GM18519 (cell line): Measurements from ENCODE around the gene HS3ST3B1.

Experiments
- ATAC-seq: cut with Tn5 transposase; IDR thresholded peaks from one replicate; pipeline ENCODE4 v1.9.1; 2021; ENCODE audit warnings: mild to moderate bottlenecking, moderate library complexity; ENCODE audit not compliant: unreplicated experiment, low FRiP score

Gene HS3ST3B1

DNA sequence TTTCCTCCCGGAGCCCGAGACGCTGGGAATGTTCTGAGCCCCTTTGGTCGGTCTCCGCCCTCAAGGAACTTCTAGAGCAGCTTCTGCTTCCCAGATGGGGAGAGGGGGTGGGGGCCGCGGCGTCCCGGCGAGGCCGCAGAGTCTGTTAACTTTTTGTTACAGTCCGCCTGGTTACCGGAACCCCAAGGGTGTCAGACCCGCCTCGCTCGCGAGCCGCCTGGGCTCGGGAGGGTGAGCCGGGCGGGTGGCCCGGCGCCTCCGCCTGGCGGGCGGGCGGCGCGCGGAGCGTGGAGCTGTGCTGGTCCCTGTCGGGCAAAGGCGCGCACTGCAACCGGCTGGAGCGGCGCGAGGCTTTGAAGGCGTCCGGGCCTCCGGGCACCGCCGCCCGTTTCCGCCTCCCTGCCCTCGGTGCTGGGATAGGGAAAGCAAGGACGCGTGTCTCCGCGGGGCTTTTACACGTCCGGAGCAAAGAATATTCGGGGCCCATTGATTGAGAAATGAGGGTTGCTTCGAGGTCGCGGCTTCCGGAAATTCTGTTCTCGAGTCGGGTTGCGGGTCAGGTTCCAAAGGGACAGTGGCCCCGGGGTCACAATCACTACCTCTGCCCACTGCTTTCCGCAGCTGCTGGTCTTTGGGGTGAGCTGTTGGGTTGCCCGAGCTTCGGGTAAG, 1.7 kb downstream of the HS3ST3B1 start:
- ATAC-seq = peak; percentile 31

DNA sequence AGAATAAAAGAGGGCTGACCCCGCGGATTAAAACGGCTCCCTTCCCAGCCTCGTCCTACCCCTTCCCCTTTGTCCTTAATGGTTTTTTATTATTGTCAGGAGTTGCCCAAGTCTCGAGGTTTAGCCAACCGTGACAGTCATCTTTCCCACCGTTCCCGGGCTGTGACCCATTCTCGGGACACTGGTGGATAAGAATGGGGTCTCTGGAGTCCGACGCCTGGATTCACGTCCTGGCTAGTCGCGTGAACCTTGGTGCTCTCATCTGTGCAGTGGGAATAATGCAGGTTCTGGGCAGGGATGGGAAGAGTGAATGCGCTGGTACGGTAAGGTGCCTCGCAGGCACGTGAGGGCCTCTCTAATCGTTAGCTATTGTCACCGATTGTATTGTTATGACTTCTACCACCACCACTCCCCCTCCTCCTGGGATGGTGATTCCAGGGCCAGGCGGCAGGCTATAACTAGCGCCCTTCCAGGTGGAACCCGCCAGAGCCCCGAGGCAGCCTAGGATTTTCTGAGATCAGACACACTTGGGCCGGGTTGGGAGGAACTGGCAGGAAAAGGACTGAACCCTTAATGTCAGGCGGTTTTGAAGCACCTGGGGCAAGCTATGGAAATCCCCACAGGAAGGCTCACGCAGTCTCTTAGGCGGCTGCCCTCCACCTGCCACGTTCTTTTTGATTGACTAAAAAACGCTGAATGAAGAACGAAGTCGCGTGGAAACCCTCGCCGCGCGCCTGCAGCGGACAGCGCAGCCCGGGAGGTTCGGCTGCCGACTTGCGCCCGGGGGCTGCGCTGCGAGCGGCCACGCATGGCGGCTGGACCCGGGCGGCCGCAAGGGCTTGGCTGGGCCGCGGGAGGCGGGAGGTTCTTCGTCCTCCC, 2.7 kb downstream of the HS3ST3B1 start:
- ATAC-seq = no peak

DNA sequence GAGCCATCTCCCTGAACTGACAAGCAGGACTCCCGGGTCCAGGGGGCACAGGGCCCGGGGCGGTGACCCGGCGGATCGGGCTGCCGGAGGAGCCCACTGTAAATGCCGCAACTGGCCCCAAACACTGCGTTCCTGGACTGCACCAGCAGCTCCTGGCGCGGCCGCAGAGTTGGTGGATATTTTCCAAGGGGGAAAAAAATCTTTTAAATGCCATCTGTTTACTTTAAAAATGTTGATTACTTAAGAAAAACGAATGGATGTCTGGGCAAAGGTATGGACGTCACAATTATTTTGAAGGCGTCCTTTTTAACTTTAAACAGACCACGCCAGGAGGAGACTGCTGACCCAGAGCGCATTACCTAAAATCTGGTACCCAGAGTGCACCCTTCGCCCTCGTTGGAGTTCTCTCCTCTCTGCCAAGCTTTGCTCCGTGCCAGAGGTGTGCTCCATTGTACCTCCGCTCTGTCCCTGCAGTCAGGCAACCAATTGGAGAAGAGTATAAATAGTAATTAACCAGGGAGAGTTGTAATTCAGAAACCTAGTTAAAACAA, 3.4 kb downstream of the HS3ST3B1 start:
- no peak for ATAC-seq

DNA sequence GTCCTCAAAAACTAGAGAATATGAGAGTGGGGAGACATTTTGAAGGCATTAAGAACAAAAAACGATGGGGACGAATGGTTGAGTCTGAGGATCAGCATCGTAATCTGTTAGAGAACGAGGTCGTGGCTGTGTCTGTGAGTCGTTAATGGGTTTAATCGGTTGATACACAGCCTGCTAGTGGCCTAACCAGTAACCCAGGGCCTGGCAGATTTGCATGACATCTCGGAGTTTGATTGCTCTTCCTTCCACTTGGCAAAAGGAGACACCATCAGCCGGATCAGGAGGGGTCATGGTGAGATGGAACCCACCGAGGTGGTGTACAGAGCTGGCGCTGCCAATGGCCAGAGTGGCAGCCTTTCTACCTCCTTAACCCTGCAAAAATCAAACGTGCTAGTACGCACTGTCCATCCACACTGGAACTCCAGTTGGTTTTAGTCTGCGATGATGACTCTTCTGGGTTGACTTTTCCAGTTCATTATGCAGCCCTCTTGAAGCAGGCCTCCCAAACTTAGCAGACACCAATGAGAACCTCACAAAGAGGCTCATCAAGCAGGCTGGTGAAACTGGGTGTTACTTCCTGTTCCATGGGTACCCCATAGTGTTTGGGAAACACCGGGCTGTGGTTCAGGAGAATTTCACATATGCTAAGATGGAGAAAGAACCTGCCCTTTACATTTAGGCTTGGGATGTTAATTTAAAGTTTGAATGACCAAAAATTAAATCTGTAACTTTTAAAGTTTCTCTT, 4.1 kb downstream of the HS3ST3B1 start:
- no peak for ATAC-seq

DNA sequence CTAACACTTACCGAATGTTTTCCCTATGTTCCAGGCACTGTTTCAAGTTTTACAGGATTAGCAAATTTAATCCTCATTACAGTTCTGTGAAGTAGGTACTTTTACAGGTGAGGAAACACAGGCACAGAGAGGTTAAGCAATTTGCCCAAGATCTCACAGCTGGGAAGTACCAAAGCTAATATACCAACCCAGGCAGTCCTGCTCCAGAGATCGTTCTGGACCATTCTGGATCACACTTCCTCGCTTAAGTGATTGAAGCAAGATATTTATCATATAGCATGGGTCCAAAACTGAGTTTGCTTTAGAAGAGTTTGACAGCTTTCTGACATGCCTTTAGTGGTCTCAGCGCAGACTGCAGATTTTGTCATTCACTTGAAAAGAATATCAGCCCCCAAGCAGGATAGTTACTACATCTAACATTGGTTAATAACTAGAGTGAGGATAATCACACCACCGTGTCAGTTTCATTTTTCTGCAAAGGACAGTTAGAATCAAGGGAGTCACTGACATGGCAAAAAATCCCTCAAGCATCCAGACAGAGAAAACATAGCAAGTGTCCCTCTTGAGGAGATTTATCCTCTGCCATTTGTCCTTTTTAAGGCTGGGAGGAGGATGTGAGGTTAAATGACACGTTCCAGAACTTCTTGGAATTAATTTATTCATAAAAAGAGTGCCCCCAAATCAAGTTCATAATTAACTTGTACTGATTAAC, 5.1 kb downstream of the HS3ST3B1 start:
- ATAC-seq = no peak

DNA sequence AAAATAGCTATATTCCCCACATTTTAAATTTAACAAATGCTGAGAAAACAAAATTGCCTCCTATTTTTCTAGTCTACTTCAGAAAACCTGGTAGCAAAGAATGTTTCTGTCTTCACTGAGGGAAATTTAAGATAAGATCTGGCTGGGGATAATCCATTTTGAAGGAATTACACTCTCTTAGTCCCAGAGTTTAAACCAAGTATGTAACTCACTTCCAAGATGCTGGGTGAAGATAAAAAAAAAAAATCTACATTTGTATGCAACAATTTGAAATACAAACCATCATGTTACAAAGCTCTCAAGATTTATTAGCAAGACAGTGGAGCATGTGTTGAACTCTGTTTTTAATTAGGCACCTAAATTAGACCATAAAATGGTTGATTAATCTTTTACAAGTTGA, 5.7 kb downstream of the HS3ST3B1 start:
- ATAC-seq = no peak

DNA sequence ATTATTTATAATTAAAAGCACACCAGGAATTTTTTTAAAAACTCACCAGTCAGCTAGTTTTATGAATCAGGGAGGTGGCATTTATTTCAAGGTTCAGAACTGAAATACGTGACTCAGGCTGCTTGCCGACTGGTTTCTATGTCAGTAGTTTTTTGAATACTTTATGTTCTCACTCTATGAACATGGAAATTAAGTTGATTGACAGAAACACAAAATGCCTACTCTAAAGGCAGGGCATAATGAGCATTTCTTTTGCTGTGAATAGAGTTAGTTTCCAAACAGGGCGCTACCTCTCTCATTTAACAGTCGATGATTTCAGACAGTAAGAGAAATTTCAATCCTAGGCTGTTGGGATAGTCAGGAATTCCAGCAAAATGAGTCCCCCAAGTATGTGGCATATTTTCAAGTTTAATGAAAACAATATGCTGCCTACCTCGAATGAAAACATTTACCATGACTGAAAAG, 6.7 kb downstream of the HS3ST3B1 start:
- no peak for ATAC-seq

DNA sequence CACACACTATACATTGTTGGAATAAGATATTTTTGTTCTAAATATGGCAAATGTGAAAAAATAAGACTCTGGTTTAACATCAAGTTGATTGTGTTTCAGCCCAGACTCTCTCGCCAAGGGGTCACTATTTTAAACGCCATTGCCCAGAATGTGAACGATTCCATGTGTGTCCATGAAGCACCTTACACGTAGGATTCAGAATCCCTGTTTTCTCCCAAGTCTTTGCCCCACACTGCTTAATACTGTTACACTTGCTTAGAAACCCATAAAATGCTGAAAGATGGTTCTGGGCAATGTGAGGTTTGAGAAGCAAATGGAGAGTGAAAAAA, 7.7 kb downstream of the HS3ST3B1 start:
- no peak for ATAC-seq

DNA sequence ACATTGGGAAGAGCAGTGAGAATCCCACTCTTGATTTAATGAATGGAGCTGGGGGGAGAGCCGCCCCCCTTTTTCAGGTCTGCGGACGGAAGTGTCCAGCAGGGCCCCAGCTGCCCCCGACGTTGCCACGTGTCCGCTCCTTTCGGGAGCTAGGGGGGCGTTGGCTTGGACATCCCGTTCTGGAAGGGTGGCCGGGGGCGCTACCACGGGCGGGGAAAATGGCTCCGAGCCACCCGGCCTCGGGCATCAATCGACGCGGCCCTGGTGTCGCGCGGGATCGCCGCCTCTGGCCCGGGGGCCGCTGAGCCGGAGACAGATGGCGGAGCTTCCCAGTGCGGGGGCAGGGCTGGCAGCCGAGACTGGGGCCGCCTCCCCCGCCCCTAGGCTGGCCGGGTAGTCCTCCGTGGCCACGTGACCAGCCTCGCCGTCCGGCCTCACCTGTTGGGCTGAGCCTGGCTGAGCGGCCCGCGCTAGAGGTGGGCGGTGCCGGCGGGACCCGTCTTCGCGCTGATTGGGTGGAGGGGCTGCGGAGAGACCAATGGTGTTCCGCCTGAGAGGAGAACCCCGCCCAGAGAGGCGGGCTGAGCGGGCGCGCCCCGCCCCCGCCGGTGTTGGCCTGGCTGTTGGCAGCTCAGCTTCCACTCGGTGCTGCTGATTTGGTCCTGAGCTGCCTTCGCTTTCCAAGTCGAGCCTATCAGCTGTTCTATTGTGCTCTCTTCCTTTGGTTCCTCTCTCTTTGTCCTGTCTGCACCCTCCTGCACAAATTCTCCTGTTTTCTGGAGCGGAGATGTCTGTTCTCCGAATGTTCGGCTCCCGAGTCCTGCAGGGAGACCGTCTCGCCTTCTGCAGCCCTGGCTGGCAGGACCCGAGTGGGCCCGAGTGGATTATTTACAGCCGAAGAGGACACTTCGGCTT, 8.3 kb downstream of the HS3ST3B1 start:
- peak; percentile 89 for ATAC-seq

DNA sequence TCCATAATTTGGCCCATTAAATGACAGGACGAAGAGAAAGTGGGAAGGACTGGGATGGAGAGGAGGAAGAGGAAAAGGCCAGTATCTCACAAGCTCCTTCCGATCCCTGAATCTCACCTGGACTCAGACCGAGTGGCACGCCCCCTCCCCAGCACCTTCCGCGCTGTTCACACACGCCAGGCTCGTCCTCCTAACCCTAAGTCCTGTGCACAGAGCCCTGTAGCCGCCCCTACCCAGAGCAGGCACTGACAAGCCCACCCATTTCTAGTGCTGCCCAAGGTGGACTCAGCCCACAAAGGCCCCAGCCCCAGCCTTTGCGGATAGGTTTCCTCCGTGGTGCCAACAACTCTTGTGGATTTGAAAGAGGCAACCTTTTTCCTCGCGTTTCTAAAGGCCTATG, 9.2 kb downstream of the HS3ST3B1 start:
- ATAC-seq = no peak

DNA sequence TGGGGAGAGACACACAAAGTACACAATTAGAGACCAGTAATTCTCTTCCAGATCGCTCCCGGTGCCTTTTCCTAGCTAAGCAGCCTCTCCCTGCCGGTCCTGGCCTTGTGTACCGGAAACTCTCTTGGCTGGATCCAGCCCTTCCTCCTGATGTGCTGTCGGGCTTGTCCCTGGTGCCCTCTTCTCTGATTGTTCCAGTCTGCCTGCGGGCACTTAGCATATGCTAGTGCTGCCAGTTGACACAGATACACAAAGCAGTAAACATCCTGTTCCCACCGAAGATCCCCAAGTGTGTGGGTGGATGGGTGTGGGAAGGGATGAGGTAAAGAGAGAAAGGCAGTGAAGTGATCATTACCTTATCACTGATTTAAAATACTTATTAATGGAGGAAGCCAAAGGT, 9.7 kb downstream of the HS3ST3B1 start:
- ATAC-seq = no peak

DNA sequence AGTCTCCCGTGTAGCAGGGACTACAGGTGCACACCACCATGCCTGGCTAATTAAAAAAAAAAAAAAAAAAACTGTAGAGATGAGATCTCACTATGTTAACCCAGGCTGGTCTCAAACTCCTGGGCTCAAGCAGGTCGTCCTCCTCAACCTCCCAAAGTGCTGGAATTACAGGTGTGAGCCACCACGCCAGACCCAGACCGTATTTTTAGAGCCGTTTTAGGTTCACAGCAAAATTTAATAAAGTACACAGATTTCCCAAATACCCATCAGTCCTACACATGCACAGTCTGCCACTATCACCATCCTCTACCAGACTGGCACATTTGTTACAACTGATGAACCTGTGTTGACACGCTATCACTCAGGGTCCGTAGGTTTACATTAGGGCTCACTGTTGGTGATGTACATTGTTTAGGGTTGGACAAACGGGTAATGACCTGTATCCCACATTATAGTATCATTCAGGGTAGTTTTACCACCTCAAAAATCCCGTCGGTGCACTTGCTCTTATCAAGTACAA, 10.4 kb downstream of the HS3ST3B1 start:
- no peak for ATAC-seq

DNA sequence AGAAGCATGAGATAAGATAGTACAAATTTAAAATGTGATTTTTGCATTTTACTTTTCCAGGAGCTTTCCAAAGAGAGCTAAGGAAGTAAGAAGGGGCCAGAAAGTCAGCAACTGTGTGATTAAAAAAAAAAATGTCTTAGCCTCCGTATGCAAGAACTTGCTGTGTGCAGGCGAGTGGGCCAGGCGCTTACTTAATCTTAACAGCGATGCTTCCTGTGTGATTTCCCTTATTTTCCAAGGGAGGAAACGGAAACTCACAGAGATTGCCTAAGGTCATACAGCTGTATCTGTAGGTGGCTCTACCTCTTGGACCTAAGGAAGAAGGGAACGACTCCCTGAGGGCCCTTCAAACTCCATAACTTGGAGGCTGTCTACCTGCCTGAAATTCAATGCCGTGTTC, 11.1 kb downstream of the HS3ST3B1 start:
- no peak for ATAC-seq

DNA sequence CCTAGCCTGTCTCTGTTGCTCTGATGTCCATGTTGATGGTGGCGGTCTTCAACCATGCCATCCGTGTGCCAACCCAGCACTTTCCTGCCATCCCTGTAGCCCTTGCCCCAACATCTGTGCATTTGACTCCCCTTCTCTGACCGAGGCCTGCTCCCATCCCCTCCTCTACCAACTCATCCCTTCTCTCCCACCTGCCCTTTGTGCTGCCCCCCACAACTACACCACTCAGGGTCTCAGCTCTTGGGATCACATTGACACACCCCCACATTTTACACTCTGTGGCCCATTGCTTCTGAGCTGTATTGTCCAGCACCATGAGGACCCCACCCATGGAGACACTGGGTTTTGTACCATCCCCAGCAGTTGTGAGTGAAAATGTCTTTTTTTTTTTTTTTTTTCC, 11.6 kb downstream of the HS3ST3B1 start:
- ATAC-seq = no peak

DNA sequence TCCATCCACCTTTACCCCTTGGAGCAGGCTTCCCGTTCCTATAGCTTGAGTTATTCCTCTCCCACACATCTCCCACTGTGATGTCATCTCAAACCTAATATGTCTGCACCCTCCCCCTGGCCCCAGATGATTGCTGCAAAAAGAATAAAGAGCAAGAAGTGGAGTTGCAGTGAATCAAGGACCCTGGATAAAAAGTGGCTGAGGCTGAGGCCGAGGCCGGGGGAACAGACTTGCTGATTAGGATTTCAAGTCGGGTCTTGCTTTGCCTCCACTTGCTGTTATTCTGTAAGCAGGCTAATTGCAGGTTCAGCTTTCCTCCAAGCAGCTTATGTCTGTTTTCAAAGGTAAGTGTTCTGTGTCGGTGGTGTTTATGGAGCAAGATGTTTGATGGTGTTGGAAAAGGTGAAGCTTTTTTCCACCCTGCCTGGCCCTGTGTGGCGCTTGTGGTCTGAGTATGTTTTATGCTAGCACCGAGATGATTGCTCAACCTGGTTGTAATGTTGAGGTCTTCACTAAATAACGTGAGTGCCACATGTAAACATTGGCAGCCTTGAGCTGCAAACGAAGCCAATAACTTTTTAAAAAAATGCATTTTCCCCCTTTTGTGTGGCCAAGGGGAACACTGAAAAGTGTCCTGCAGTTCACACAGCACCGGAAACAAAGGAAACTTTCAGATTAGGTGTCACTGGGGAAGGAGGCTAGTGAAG, 15.4 kb downstream of the HS3ST3B1 start:
- no peak for ATAC-seq

DNA sequence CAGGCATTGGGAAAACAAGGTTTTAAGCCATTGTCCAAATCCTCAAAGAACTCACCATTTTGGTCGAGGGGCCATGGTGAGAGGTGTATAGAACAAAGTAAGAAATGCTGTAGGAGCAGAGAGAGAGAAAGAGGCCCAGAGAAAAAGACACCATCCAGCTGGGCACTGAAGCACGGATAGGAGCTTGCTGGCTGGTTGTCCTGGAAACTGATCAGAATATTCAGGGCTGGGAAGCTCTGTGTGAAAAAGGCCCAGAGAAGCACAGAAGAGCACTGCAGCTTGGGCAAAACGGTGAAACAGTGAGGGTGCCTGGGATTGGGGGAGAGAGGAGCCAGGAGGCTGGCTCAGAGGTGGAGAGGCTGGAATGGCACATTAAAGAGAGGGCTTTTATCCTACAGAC, 16.5 kb downstream of the HS3ST3B1 start:
- no peak for ATAC-seq

DNA sequence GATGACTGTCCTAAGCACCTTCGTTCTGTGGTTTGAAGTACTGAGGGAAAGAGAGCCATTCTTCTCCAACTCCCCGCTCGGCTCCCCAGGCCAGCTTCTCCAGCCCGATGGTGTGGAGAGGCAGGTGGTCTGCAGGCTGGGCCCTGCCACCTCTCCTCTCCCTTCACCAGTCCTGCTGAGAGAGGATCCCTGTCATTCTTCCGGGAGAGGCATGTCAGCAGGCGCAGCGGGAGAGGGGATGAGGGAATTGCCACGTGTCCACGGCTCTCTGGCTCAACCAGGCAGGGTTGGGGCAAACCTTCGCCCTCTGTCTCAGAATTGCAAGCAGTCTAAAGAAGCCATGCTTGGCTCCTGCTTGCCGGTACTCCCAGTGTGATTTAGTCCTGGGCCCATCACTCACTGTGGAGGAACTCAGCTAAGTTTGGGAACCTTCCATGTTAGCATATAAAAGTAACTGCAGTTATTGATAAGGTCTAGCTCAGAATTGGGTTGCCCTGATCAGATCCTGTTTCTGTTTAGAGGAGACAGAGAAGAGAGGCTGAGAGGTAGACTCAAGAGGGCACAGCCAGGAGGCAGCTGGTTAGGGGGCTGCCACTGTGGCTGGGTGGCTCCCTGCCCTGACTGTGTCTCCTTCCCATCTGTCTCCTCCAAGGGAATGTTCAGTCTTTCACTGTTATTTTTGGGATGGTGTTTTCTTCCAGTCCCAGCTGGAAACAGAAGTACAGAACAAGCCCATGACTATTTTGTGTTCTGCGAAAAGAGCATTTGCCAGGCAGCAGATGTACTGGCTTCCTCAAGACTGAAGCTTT, 17.4 kb downstream of the HS3ST3B1 start:
- ATAC-seq = no peak

DNA sequence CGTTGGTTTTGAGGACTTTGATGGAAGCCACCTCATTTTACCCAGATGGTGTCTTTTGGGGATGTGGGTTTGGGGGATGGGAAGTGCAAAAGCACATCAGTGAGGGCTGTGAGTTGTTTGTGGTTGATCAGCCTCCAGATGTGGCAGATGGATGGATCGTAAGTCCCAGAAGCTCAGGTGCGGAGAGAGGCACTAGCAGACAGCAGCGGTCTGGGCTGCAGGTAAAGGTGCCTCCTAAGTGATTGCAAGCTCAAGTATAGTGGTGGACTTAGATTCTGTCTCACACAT, 18.0 kb downstream of the HS3ST3B1 start:
- no peak for ATAC-seq
